ENCODE measurements around the gene ZSWIM6.

The ZSWIM6 gene

DNA sequence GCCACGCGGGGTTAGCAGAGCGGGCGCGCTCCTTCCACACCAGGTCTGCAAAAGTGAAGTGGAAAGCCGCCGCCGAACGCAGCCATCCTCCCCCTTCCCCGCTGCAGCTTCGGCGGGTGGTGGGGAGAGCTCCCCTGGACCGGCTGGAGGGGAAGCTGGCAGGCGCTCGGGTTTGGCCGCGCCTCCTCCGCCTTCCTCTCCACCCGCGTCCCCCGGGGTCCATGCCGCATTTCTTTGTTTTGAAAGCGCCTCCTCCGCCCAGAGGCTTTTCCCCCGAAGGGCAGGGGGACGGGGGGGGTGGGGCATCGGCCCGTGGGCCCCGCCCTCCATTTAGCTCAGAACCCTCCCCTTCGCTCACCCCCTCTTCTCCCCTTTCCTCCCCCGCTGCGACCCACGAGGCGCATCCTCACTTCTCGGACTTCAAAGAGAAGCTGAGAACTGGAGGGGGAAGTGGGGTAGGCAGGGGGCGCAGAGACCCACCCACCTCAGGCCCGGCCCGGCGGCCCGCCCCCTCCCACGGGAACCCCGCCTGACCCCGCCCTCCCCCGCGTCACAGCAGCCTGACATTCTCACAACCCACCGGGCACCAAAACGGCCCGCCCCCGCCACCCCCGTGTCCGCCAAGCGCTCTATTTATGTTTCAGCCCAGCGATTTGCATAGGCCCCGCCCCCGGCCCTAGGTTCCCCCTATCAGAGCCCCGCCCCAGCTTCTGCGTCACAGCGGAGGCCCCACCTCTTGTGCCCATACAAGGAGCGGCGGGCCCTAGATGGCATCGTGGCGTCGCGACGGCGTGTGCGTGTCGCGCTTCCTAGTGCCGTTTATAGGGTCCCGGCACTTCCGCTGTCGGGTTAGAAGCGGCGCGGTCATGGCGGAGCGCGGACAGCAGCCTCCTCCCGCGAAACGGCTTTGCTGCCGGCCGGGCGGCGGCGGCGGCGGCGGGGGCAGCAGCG, at the start of gene ZSWIM6:
TSS of gene ZSWIM6 (plus strand) at position 852 of the 951 bp plus-strand sequence. CDS start at position 867, 15 bp downstream.
- no peaks in the 10 kb centered on the region for H3K9me3 ChIP-seq (ENCODE audit: insufficient read depth, low read length)
- 0 out of 2 replicates have a peak within 1 kb of the TSS, but pooled peaks have one; percentile 12 for H3K27ac ChIP-seq (ENCODE audit: low read depth, low read length)
- no peaks in the 10 kb centered on the region for H3K36me3 ChIP-seq (ENCODE audit: low read length)
- peak within 1 kb of the TSS; percentile 63 for H3K9ac ChIP-seq (ENCODE audit: low read length)
- H3K9me2 ChIP-seq (replicated peaks; ENCODE audit: insufficient read depth, low read length): no peaks in the 10 kb centered on the region
- H3K27me3 ChIP-seq (ENCODE audit: low read length): no peaks in the 10 kb centered on the region
- no peaks in the 10 kb centered on the region for H3K79me2 ChIP-seq (ENCODE audit: insufficient read depth, low read length)
- peak within 1 kb of the TSS; percentile 83 for H3K4me2 ChIP-seq (ENCODE audit: low read depth, low read length, poor library complexity, severe bottlenecking)
- peak within 1 kb of the TSS; percentile 95 for H2AFZ ChIP-seq (ENCODE audit: low read depth, low read length, severe bottlenecking)
- H4K20me1 ChIP-seq (ENCODE audit: low read depth, low read length): 0 out of 2 replicates have a peak, but pooled peaks cover 8% of the 10 kb centered on the region
- peak within 1 kb of the TSS; percentile 72 for H3K4me3 ChIP-seq (ENCODE audit: insufficient read depth, low read length, poor library complexity, severe bottlenecking)
- H3F3A ChIP-seq (ENCODE audit: insufficient read depth): no peaks in the 10 kb centered on the region
- TF ChIP-seq, protein P1, sequence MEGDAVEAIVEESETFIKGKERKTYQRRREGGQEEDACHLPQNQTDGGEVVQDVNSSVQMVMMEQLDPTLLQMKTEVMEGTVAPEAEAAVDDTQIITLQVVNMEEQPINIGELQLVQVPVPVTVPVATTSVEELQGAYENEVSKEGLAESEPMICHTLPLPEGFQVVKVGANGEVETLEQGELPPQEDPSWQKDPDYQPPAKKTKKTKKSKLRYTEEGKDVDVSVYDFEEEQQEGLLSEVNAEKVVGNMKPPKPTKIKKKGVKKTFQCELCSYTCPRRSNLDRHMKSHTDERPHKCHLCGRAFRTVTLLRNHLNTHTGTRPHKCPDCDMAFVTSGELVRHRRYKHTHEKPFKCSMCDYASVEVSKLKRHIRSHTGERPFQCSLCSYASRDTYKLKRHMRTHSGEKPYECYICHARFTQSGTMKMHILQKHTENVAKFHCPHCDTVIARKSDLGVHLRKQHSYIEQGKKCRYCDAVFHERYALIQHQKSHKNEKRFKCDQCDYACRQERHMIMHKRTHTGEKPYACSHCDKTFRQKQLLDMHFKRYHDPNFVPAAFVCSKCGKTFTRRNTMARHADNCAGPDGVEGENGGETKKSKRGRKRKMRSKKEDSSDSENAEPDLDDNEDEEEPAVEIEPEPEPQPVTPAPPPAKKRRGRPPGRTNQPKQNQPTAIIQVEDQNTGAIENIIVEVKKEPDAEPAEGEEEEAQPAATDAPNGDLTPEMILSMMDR (IDR thresholded peaks at IDR 0.05; ENCODE audit: insufficient read depth, low read length, poor library complexity, severe bottlenecking): no peak
- no peak for TF ChIP-seq EZH2phosphoT487 (conservative IDR thresholded peaks at IDR 0.05; ENCODE audit: low read length)

DNA sequence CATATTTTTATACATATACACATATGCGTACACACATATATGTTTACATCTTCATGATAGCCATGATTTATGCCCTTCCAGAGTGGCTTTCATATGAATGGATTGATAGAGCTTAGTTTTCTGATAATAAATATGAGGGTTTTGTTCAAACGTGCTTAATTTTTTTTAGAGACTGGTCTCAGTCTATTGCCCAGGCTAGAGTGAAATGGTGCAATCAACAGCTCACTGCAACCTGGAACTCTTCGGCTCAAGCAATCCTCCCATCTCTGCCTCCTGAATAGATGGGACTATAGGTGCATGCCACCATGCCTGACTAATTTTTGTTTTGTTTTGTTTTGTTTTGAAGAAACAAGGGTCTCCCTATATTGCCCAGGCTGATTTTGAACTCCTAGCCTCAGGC, 48.6 kb upstream of the ZSWIM6 start:
- Histone ChIP-seq H3K9ac (ENCODE audit: low read length) (no peak overlapping the region), H4K20me1 (ENCODE audit: low read depth, low read length) (no peaks in the 10 kb centered on the region), H3K4me2 (ENCODE audit: low read depth, low read length, poor library complexity, severe bottlenecking) (no peak overlapping the region), H3K9me3 (ENCODE audit: insufficient read depth, low read length) (no peaks in the 10 kb centered on the region), H3K9me2 (replicated peaks; ENCODE audit: insufficient read depth, low read length) (no peaks in the 10 kb centered on the region), H2AFZ (ENCODE audit: low read depth, low read length, severe bottlenecking) (no peak overlapping the region), H3K4me3 (ENCODE audit: insufficient read depth, low read length, poor library complexity, severe bottlenecking) (no peak overlapping the region), H3K79me2 (ENCODE audit: insufficient read depth, low read length) (no peaks in the 10 kb centered on the region), H3K27me3 (ENCODE audit: low read length) (no peaks in the 10 kb centered on the region), H3K36me3 (ENCODE audit: low read length) (no peaks in the 10 kb centered on the region), H3K27ac (ENCODE audit: low read depth, low read length) (no peak overlapping the region), H3F3A (ENCODE audit: insufficient read depth) (no peaks in the 10 kb centered on the region; the same call in 1 of the 2 replicates)
- no peak for TF ChIP-seq EZH2phosphoT487 (conservative IDR thresholded peaks at IDR 0.05; ENCODE audit: low read length)
- TF ChIP-seq, protein P1 (IDR thresholded peaks at IDR 0.05; ENCODE audit: insufficient read depth, low read length, poor library complexity, severe bottlenecking): no peak

- Histone ChIP-seq H3F3A (ENCODE audit: insufficient read depth) (no peaks in the 10 kb centered on the region; the same call in 1 of the 2 replicates), H4K20me1 (ENCODE audit: low read depth, low read length) (no peaks in the 10 kb centered on the region), H3K4me3 (ENCODE audit: insufficient read depth, low read length, poor library complexity, severe bottlenecking) (no peak overlapping the region), H3K9me2 (replicated peaks; ENCODE audit: insufficient read depth, low read length) (no peaks in the 10 kb centered on the region), H3K9ac (ENCODE audit: low read length) (no peak overlapping the region), H2AFZ (ENCODE audit: low read depth, low read length, severe bottlenecking) (no peak overlapping the region), H3K27ac (ENCODE audit: low read depth, low read length) (no peak overlapping the region), H3K79me2 (ENCODE audit: insufficient read depth, low read length) (no peaks in the 10 kb centered on the region), H3K36me3 (ENCODE audit: low read length) (no peaks in the 10 kb centered on the region), H3K9me3 (ENCODE audit: insufficient read depth, low read length) (no peaks in the 10 kb centered on the region), H3K4me2 (ENCODE audit: low read depth, low read length, poor library complexity, severe bottlenecking) (no peak overlapping the region), H3K27me3 (ENCODE audit: low read length) (no peaks in the 10 kb centered on the region)
- no peak for TF ChIP-seq EZH2phosphoT487 (conservative IDR thresholded peaks at IDR 0.05; ENCODE audit: low read length)
- TF ChIP-seq, protein P1 (IDR thresholded peaks at IDR 0.05; ENCODE audit: insufficient read depth, low read length, poor library complexity, severe bottlenecking): no peak
Measured at GRCh38 chr5:61285531-61285930, 46.5 kb upstream of the ZSWIM6 start.
